WTC11 (cell line): ENCODE results near the gene CLDND2. TPM values are rescaled to one million over a fixed set of nuclear protein-coding genes. Genes with fewer than 3 reads are reported as not detected.

ENCODE experiments used
- AR ChIP-seq: fragments of 250-450 bp; sonication (Bioruptor Pico); IDR thresholded peaks from 2 replicates; pipeline ENCODE4 v1.9.0; 2021; ENCODE audit warnings: mild to moderate bottlenecking
- ARID4B ChIP-seq: sonication (generic); formaldehyde crosslinking; IDR thresholded peaks from 2 replicates; pipeline ENCODE4 v1.8.0; 2023; ENCODE audit warnings: missing genetic modification reagents, mild to moderate bottlenecking, borderline replicate concordance
- ATF3 ChIP-seq: sonication (generic); formaldehyde crosslinking; conservative IDR thresholded peaks from 2 replicates; pipeline ENCODE4 v1.8.1; 2022; ENCODE audit warnings: mild to moderate bottlenecking, missing genetic modification reagents
- E2F1 ChIP-seq: sonication (generic); formaldehyde crosslinking; IDR thresholded peaks from 2 replicates; pipeline ENCODE4 v1.8.0; 2022; ENCODE audit warnings: mild to moderate bottlenecking, missing genetic modification reagents
- EMX1 ChIP-seq: fragments of 250-450 bp; sonication (Bioruptor Pico); IDR thresholded peaks from 2 replicates; pipeline ENCODE4 v1.8.0; 2021; ENCODE audit warnings: mild to moderate bottlenecking
- ETV6 ChIP-seq: sonication (generic); formaldehyde crosslinking; IDR thresholded peaks from 2 replicates; pipeline ENCODE4 v1.8.1; 2022; ENCODE audit warnings: mild to moderate bottlenecking, missing genetic modification reagents
- FOXJ3 ChIP-seq: sonication (generic); formaldehyde crosslinking; IDR thresholded peaks from 2 replicates; pipeline ENCODE4 v1.9.0; 2021; ENCODE audit warnings: missing genetic modification reagents, mild to moderate bottlenecking, borderline replicate concordance
- FOXP1 ChIP-seq: sonication (generic); formaldehyde crosslinking; IDR thresholded peaks from 2 replicates; pipeline ENCODE4 v1.8.0; 2022; ENCODE audit warnings: missing genetic modification reagents, mild to moderate bottlenecking, moderate library complexity, borderline replicate concordance
- GTF2I ChIP-seq: fragments of 250-450 bp; sonication (Bioruptor Pico); conservative IDR thresholded peaks from 2 replicates; pipeline ENCODE4 v1.4.0; 2021; ENCODE audit warnings: mild to moderate bottlenecking
- HMGA2 ChIP-seq: fragments of 250-450 bp; sonication (Bioruptor Pico); IDR thresholded peaks from 2 replicates; pipeline ENCODE4 v1.4.0; 2021; ENCODE audit warnings: mild to moderate bottlenecking, moderate library complexity
- IRF1 ChIP-seq: sonication (generic); formaldehyde crosslinking; IDR thresholded peaks from 2 replicates; pipeline ENCODE4 v1.8.0; 2023; ENCODE audit warnings: missing genetic modification reagents
- NFATC4 ChIP-seq: fragments of 250-450 bp; sonication (Bioruptor Pico); IDR thresholded peaks from 2 replicates; pipeline ENCODE4 v1.9.0; 2021; ENCODE audit warnings: mild to moderate bottlenecking
- NFYB ChIP-seq: sonication (generic); formaldehyde crosslinking; conservative IDR thresholded peaks from 2 replicates; pipeline ENCODE4 v1.8.0; 2022; ENCODE audit warnings: low read depth, missing genetic modification reagents
- RELA ChIP-seq: sonication (generic); formaldehyde crosslinking; IDR thresholded peaks from 2 replicates; pipeline ENCODE4 v1.8.1; 2022; ENCODE audit warnings: missing genetic modification reagents, mild to moderate bottlenecking, borderline replicate concordance
- SMAD4 ChIP-seq: sonication (generic); formaldehyde crosslinking; IDR thresholded peaks from 2 replicates; pipeline ENCODE4 v1.8.0; 2022; ENCODE audit warnings: mild to moderate bottlenecking, missing genetic modification reagents
- SOX15 ChIP-seq: fragments of 250-450 bp; sonication (Bioruptor Pico); IDR thresholded peaks from 2 replicates; pipeline ENCODE4 v1.9.0; 2021; ENCODE audit warnings: mild to moderate bottlenecking
- STAT6 ChIP-seq: sonication (generic); formaldehyde crosslinking; conservative IDR thresholded peaks from 2 replicates; pipeline ENCODE4 v1.8.1; 2023; ENCODE audit warnings: mild to moderate bottlenecking, low read depth, missing genetic modification reagents, moderate library complexity
- ZBTB43 ChIP-seq: sonication (generic); formaldehyde crosslinking; IDR thresholded peaks from 2 replicates; pipeline ENCODE4 v1.8.1; 2023; ENCODE audit warnings: mild to moderate bottlenecking, missing genetic modification reagents
- ZNF232 ChIP-seq: sonication (generic); formaldehyde crosslinking; IDR thresholded peaks from 2 replicates; pipeline ENCODE4 v1.8.0; 2022; ENCODE audit warnings: mild to moderate bottlenecking, missing genetic modification reagents
- ZNF416 ChIP-seq: fragments of 250-450 bp; sonication (Bioruptor Pico); IDR thresholded peaks from 2 replicates; pipeline ENCODE4 v1.9.0; 2021; ENCODE audit warnings: mild to moderate bottlenecking, inconsistent platforms
- ZNF423 ChIP-seq: fragments of 250-450 bp; sonication (Bioruptor Pico); IDR thresholded peaks from 2 replicates; pipeline ENCODE4 v2.1.2; 2022; ENCODE audit warnings: mild to moderate bottlenecking, moderate library complexity
- ZNF512 ChIP-seq: sonication (generic); formaldehyde crosslinking; IDR thresholded peaks from 2 replicates; pipeline ENCODE4 v1.8.1; 2022; ENCODE audit warnings: missing genetic modification reagents, borderline replicate concordance
- total RNA-seq: library from RNA; stranded (reverse); gene quantifications from 3 replicates; pipeline ENCODE4 v1.2.3, GENCODE V29; 2021

Gene CLDND2
- total RNA-seq, 1 experiment from 2014 or later: 1.7 TPM

- TF ChIP-seq AR (CRISPR knock-in tag): no peak
- no peak for TF ChIP-seq IRF1 (CRISPR knock-in tag)
- peak; percentile 82; the same call in 1 of the 2 replicates for TF ChIP-seq E2F1 (CRISPR knock-in tag)
- TF ChIP-seq HMGA2 (CRISPR knock-in tag): no peak
- TF ChIP-seq ZNF512 (CRISPR knock-in tag): no peak
- no peak for TF ChIP-seq ZNF416
- no peak for TF ChIP-seq RELA (CRISPR knock-in tag)
- TF ChIP-seq ZBTB43 (CRISPR knock-in tag): 0 out of 2 replicates have a peak, but pooled peaks have one; percentile 9
- TF ChIP-seq ZNF232: 0 out of 2 replicates have a peak, but pooled peaks have one; percentile 34
- TF ChIP-seq NFATC4 (CRISPR knock-in tag): no peak
- TF ChIP-seq SMAD4 (CRISPR knock-in tag): no peak
- TF ChIP-seq SOX15 (CRISPR knock-in tag): no peak
- TF ChIP-seq FOXJ3: no peak
- TF ChIP-seq ETV6 (CRISPR knock-in tag): peak; percentile 86; the same call in 1 of the 2 replicates
- 0 out of 2 replicates have a peak, but pooled peaks have one; percentile 42 for TF ChIP-seq ARID4B (CRISPR knock-in tag)
- TF ChIP-seq ATF3 (CRISPR knock-in tag): no peak
- no peak for TF ChIP-seq EMX1 (CRISPR knock-in tag)
- no peak for TF ChIP-seq FOXP1 (CRISPR knock-in tag)
- peak; percentile 72 for TF ChIP-seq NFYB (CRISPR knock-in tag)
- no peak for TF ChIP-seq ZNF423 (CRISPR knock-in tag)
- TF ChIP-seq STAT6 (CRISPR knock-in tag): no peak
- TF ChIP-seq GTF2I: no peak
Observed at GRCh38 chr19:51394050-51394836, 25.4 kb upstream of the CLDND2 start (continued).
